Endothelial cell of umbilical vein (primary cell): Measurements from ENCODE around the gene LGALS12. TPM values are rescaled to one million over a fixed set of nuclear protein-coding genes. Genes with fewer than 3 reads are reported as not detected.

Experiments
- BruUV-seq: library from RNA; stranded (reverse); fragments of 400-500 nt; replicated peaks from 2 replicates; lab custom pipeline; 2021; lab: Mats Ljungman, UMichigan
- CTCF ChIA-PET: fragments of 300-600, 350-600 bp; sonication (Branson Sonifier 250); formaldehyde crosslinking; loops from one replicate; lab custom pipeline; 2021; ENCODE audit warnings: antibody characterized with exemption, inconsistent platforms; lab: Charles Lee
- POLR2A ChIA-PET: fragments of 300-600, 350-600 bp; sonication (Branson Sonifier 250); formaldehyde crosslinking; loops from one replicate; lab custom pipeline; 2021; ENCODE audit warnings: antibody characterized with exemption, inconsistent platforms; lab: Charles Lee
- DNase-seq: peaks from one replicate; pipeline ENCODE4 v3.0.0-alpha.2; 2011; ENCODE audit warnings: low read depth, low spot score
- FAIRE-seq: peaks from 2 replicates; lab custom pipeline; 2011; peaks lifted over from hg19 to GRCh38; lab: Jason Lieb, UNC
- H2AFZ ChIP-seq: 2 replicates; pipeline ENCODE4 v1.6.0; 2012; ENCODE audit warnings: low read depth, low read length, control low read depth, inconsistent platforms
- H3K27ac ChIP-seq: 2 replicates; pipeline ENCODE4 v1.5.1; 2011; ENCODE audit warnings: low read depth, mild to moderate bottlenecking, control low read depth, low read length, moderate library complexity; ENCODE audit not compliant: insufficient read depth
- H3K27me3 ChIP-seq, 2 experiments: 2 replicates each; pipeline versions ENCODE4 v1.6.0 to v1.6.1; 2011; ENCODE audit warnings: low read length in 2 of 2, mixed read lengths in 1 of 2; ENCODE audit not compliant: control insufficient read depth in 2 of 2, insufficient read depth in 2 of 2
- H3K36me3 ChIP-seq, 2 experiments: 2 replicates in 1 of 2; 3 replicates in 1 of 2; pipeline ENCODE4 v1.5.1; 2011; ENCODE audit warnings: low read length in 2 of 2, mild to moderate bottlenecking in 1 of 2, moderate library complexity in 1 of 2; ENCODE audit not compliant: control insufficient read depth in 2 of 2, insufficient read depth in 2 of 2; ENCODE audit errors: extremely low read depth in 1 of 2
- H3K4me1 ChIP-seq: 3 replicates; pipeline ENCODE4 v1.5.1; 2011; ENCODE audit warnings: mild to moderate bottlenecking, low read length; ENCODE audit not compliant: control insufficient read depth, insufficient read depth; ENCODE audit errors: extremely low read depth
- H3K4me2 ChIP-seq: 2 replicates; pipeline ENCODE4 v1.6.1; 2011; ENCODE audit warnings: low read length, control low read depth, mixed read lengths; ENCODE audit not compliant: insufficient read depth
- H3K4me3 ChIP-seq, 3 experiments: fragments of 200-600 bp in 1 of 3; sonication (generic), shearing (Covaris generic) in 1 of 3; replicated peaks in 1 of 3; 2 replicates each; pipeline ENCODE4 v1.5.1; 2011 to 2016; ENCODE audit warnings: control low read depth in 3 of 3, low read length in 3 of 3, mild to moderate bottlenecking in 2 of 3, inconsistent platforms in 1 of 3, low read depth in 1 of 3, moderate library complexity in 1 of 3; ENCODE audit not compliant: insufficient read depth in 1 of 3
- H3K79me2 ChIP-seq: 2 replicates; pipeline ENCODE4 v1.6.0; 2012; ENCODE audit warnings: low read length, inconsistent platforms; ENCODE audit not compliant: control insufficient read depth, insufficient read depth
- H3K9ac ChIP-seq: replicated peaks from 2 replicates; pipeline ENCODE3; 2011; ENCODE audit warnings: low read length, control low read depth; ENCODE audit not compliant: insufficient read depth; ENCODE audit errors: extremely low read depth
- H3K9me1 ChIP-seq: replicated peaks from 3 replicates; pipeline ENCODE4 v1.6.0; 2011; ENCODE audit warnings: mild to moderate bottlenecking, low read length; ENCODE audit not compliant: control insufficient read depth, insufficient read depth; ENCODE audit errors: extremely low read depth
- H3K9me3 ChIP-seq: replicated peaks from 2 replicates; pipeline ENCODE4 v1.5.1; 2012; ENCODE audit warnings: low read length, inconsistent platforms; ENCODE audit not compliant: control insufficient read depth, insufficient read depth
- H4K20me1 ChIP-seq: replicated peaks from 2 replicates; pipeline ENCODE3; 2011; ENCODE audit warnings: mild to moderate bottlenecking, low read length; ENCODE audit not compliant: control insufficient read depth, insufficient read depth; ENCODE audit errors: extremely low read depth
- CTCF ChIP-seq, 2 donors: IDR thresholded peaks; 1 replicate in 1 of 2; 2 replicates in 1 of 2; pipeline ENCODE4 v1.5.1; 2011; ENCODE audit warnings: low read length in 2 of 2, mild to moderate bottlenecking in 2 of 2, moderate library complexity in 2 of 2, control low read depth in 1 of 2, inconsistent platforms in 1 of 2, low read depth in 1 of 2; ENCODE audit not compliant: insufficient read depth in 1 of 2; ENCODE audit errors: extremely low read depth in 1 of 2
- EZH2 ChIP-seq: IDR thresholded peaks from 2 replicates; pipeline ENCODE4 v1.6.1; 2012; ENCODE audit warnings: borderline replicate concordance, low read depth, mild to moderate bottlenecking, moderate library complexity, low read length, inconsistent platforms; ENCODE audit not compliant: severe bottlenecking
- FOS ChIP-seq: IDR thresholded peaks from 2 replicates; pipeline ENCODE4 v1.6.1; 2011; ENCODE audit warnings: mild to moderate bottlenecking, low read length, moderate library complexity, borderline replicate concordance; ENCODE audit not compliant: insufficient read depth
- GATA2 ChIP-seq: IDR thresholded peaks from 2 replicates; pipeline ENCODE4 v1.7.0; 2011; ENCODE audit warnings: low read depth, mild to moderate bottlenecking, moderate library complexity, mixed read lengths, low read length; ENCODE audit not compliant: insufficient read length, insufficient read depth
- JUN ChIP-seq: IDR thresholded peaks from 2 replicates; pipeline ENCODE4 v1.6.1; 2011; ENCODE audit warnings: borderline replicate concordance, low read depth; ENCODE audit not compliant: insufficient read length, insufficient read depth
- MAX ChIP-seq: IDR thresholded peaks from 2 replicates; pipeline ENCODE4 v1.6.1; 2011; ENCODE audit not compliant: insufficient read depth, insufficient read length
- MYC ChIP-seq: IDR thresholded peaks from one replicate; pipeline ENCODE4 v1.6.1; 2011; ENCODE audit warnings: mild to moderate bottlenecking, low read depth, low read length
- POLR2A ChIP-seq: IDR thresholded peaks from 2 replicates; pipeline ENCODE4 v1.6.1; 2012; ENCODE audit warnings: low read depth, mild to moderate bottlenecking, control low read depth, low read length
- POLR2AphosphoS5 ChIP-seq: IDR thresholded peaks from 2 replicates; pipeline ENCODE4 v1.6.1; 2012; ENCODE audit warnings: low read depth, mild to moderate bottlenecking, control low read depth, low read length, moderate library complexity; ENCODE audit not compliant: insufficient read depth
- dilution Hi-C: fragments of 300-500 bp; cut with MboI; formaldehyde crosslinking; loops from one replicate; pipeline ENCODE4 v1.15.0; 2019; ENCODE audit warnings: low sequenced_read_pairs; ENCODE audit not compliant: extremely low pct_ligation_motif_present
- intact Hi-C: fragments of 100-400 bp; cut with micrococcal nuclease; formaldehyde crosslinking; loops from one replicate; pipeline ENCODE4 v1.10.0; 2022
- polyA plus RNA-seq, 4 experiments: library from polyadenylated mRNA; depleted of rRNA in 3 of 4; stranded (reverse) in 3 of 4; unstranded in 1 of 4; fragments of >200 nt; gene quantifications; 2 replicates each; pipeline versions ENCODE4 v1.2.1 to v1.2.3, GENCODE V29; 2011 to 2012; ENCODE audit warnings: missing spikeins in 1 of 4
- total RNA-seq: library from RNA; stranded (reverse); gene quantifications from 2 replicates; pipeline ENCODE4 v1.2.3, GENCODE V29; 2021

The LGALS12 gene
- total and polyA plus RNA-seq, 2 donors (not counting 3 experiments of a cell fraction or from before 2014, with no cell fraction given), result not detected

DNA sequence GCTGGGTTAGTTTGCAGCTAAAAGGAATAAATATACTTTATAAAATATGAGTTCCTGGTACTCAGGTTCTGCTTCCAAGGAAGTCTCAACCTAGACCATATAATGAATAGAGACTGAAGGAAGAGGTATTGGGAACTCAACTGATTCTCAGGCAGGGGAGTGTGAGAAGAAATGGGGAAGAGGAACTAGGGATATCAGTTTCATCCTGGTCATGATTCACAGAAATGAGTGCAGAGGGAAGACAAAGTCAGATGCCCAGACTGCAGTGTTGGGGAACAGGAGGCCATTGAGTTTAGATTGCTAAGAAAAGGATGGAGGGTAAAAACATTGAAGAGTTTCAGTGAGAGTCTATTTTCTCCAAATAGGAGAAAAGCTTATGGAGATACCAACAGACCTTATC is 43.7 kb upstream of the LGALS12 start:
- no peak overlapping the region for H3K9ac ChIP-seq
- no peaks in the 10 kb centered on the region for H3K79me2 ChIP-seq
- no peaks in the 10 kb centered on the region for H3K9me1 ChIP-seq
- DNase-seq (no peak), FAIRE-seq (no peak)
- H3K9me3 ChIP-seq, result no peaks in the 10 kb centered on the region
- intact Hi-C loops (no loop called here), dilution Hi-C loops (no loop called here)
- H3K27me3 ChIP-seq, result peaks cover 3 to 12% of the 10 kb centered on the region in 2 experiments
- H4K20me1 ChIP-seq, result no peaks in the 10 kb centered on the region
- H3K4me2 ChIP-seq, result no peak overlapping the region
- H2AFZ ChIP-seq, result no peak overlapping the region
- no peak overlapping the region for H3K4me3 ChIP-seq
- no peaks in the 10 kb centered on the region for H3K36me3 ChIP-seq
- ChIA-PET POLR2A (no interaction called here), CTCF (no interaction called here)
- no peaks in the 10 kb centered on the region for H3K4me1 ChIP-seq
- TF ChIP-seq POLR2AphosphoS5, result no peak
- no peak for TF ChIP-seq POLR2A
- TF ChIP-seq JUN, result no peak
- no TSS peak for BruUV-seq
- H3K27ac ChIP-seq, result no peak overlapping the region

- POLR2A ChIA-PET, result no interaction called here
- dilution Hi-C loops, result no loop called here
Observed at GRCh38 chr11:63470311-63470710, 35.6 kb upstream of the LGALS12 start.

More at GRCh38 chr11:63470311-63470710, 35.6 kb upstream of the LGALS12 start:
- Histone ChIP-seq H3K9ac (no peak overlapping the region), H2AFZ (no peak overlapping the region), H3K4me1 (no peaks in the 10 kb centered on the region), H3K4me3 (no peak overlapping the region), H3K9me1 (no peaks in the 10 kb centered on the region), H3K9me3 (no peaks in the 10 kb centered on the region), H3K79me2 (no peaks in the 10 kb centered on the region), H3K27ac (no peak overlapping the region), H4K20me1 (no peaks in the 10 kb centered on the region), H3K36me3 (no peaks in the 10 kb centered on the region), H3K27me3 (peaks cover 0 to 9% of the 10 kb centered on the region in 2 experiments), H3K4me2 (no peak overlapping the region)
- no peak for DNase-seq
- intact Hi-C loops, result no loop called here
- CTCF ChIA-PET, result interaction anchor here (1.1 kb wide), 1 partner anchor 9 kb away, joined by 3 read pairs; no protein-coding TSS in a partner anchor
- FAIRE-seq, result no peak
- no peak for TF ChIP-seq CTCF (IDR thresholded peaks at IDR 0.05; ENCODE audit: extremely low read depth in 1 of 2, insufficient read depth in 1 of 2, low read depth in 1 of 2, low read length in 2 of 2)
- no peak for TF ChIP-seq FOS
- no peak for TF ChIP-seq EZH2
- no peak for TF ChIP-seq POLR2A
- no peak for TF ChIP-seq MYC
- TF ChIP-seq GATA2, result no peak
- no peak for TF ChIP-seq POLR2AphosphoS5
- no peak for TF ChIP-seq JUN
- TF ChIP-seq MAX, result no peak
- no TSS peak for BruUV-seq
